Activated T-helper 2 cell treated with anti-CD3 and anti-CD28 coated beads, Interferon-gamma antibody, Interleukin-2, Interleukin-4, amounts not matched to agents 10 μg/mL and 5 μg/mL and 100 μg/mL, durations not matched to agents 14 hours and 24 hours and 36 hours (primary cell): ENCODE measurements around the gene AMH. TPM values are rescaled to one million over a fixed set of nuclear protein-coding genes. Genes with fewer than 3 reads are reported as not detected.

Experiments used
- DNase-seq: peaks from one replicate; pipeline ENCODE4 v3.0.0; 2021; ENCODE audit warnings: low spot score
- H3K27ac Mint-ChIP-seq: one replicate; pipeline ENCODE4 v1.8.0; 2021; ENCODE audit warnings: mixed read lengths
- H3K27me3 Mint-ChIP-seq: one replicate; pipeline ENCODE4 v1.8.0; 2021; ENCODE audit warnings: low read depth, mixed read lengths
- H3K36me3 Mint-ChIP-seq: one replicate; pipeline ENCODE4 v1.8.0; 2021; ENCODE audit warnings: low read depth, mixed read lengths
- H3K4me1 Mint-ChIP-seq: one replicate; pipeline ENCODE4 v1.8.0; 2021; ENCODE audit warnings: low read depth, mixed read lengths
- H3K4me3 Mint-ChIP-seq: one replicate; pipeline ENCODE4 v1.8.0; 2021; ENCODE audit warnings: low read depth, mild to moderate bottlenecking, moderate library complexity, mixed read lengths
- H3K9me3 Mint-ChIP-seq: one replicate; pipeline ENCODE4 v1.8.0; 2021; ENCODE audit warnings: mixed read lengths
- intact Hi-C: fragments of 100-400 bp; cut with micrococcal nuclease; formaldehyde crosslinking; loops from one replicate; pipeline ENCODE4 v1.15.1; 2023
- total RNA-seq: library from RNA; stranded (reverse); gene quantifications from 2 replicates; pipeline ENCODE4 v1.2.3, GENCODE V29; 2022

AMH gene
- total RNA-seq, 1 donor from 2014 or later, result 4.3 TPM

GRCh38 chr19:2287585-2288337 is 38.6 kb downstream of the AMH start:
- Mint-ChIP-seq H3K4me3 (no peak overlapping the region), H3K27ac (no peak overlapping the region), H3K36me3 (peaks cover 13% of the 10 kb centered on the region), H3K9me3 (no peaks in the 10 kb centered on the region), H3K4me1 (peaks cover 15% of the 10 kb centered on the region), H3K27me3 (peaks cover 4% of the 10 kb centered on the region)
- DNase-seq, result no peak
- intact Hi-C loops, result no loop called here

- peak overlapping the region; percentile 62 for H3K27ac Mint-ChIP-seq
- no peak for DNase-seq
- peaks cover 2% of the 10 kb centered on the region for H3K27me3 Mint-ChIP-seq
- intact Hi-C loops, result no loop called here
- peaks cover 15% of the 10 kb centered on the region for H3K4me1 Mint-ChIP-seq
- no peaks in the 10 kb centered on the region for H3K9me3 Mint-ChIP-seq
- H3K36me3 Mint-ChIP-seq, result peaks cover 16% of the 10 kb centered on the region
- H3K4me3 Mint-ChIP-seq, result peak overlapping the region; percentile 85
Observed at GRCh38 chr19:2288338-2288817, 39.3 kb downstream of the AMH start.

- H3K27ac Mint-ChIP-seq, result peak overlapping the region; percentile 80
- peaks cover 17% of the 10 kb centered on the region for H3K4me1 Mint-ChIP-seq
- H3K27me3 Mint-ChIP-seq, result peaks cover 2% of the 10 kb centered on the region
- intact Hi-C loops, result no loop called here
- peaks cover 19% of the 10 kb centered on the region for H3K36me3 Mint-ChIP-seq
- peak overlapping the region; percentile 85 for H3K4me3 Mint-ChIP-seq
- no peak for DNase-seq
- H3K9me3 Mint-ChIP-seq, result no peaks in the 10 kb centered on the region
Observed at GRCh38 chr19:2288818-2289713, 39.9 kb downstream of the AMH start.

- H3K27ac Mint-ChIP-seq, result peak overlapping the region; percentile 80
- peaks cover 19% of the 10 kb centered on the region for H3K36me3 Mint-ChIP-seq
- intact Hi-C loops, result no loop called here
Observed at GRCh38 chr19:2289714-2290435, 40.8 kb downstream of the AMH start.

GRCh38 chr19:2290441-2291184 is 41.5 kb downstream of the AMH start:
- Mint-ChIP-seq H3K27ac (no peak overlapping the region), H3K4me1 (peaks cover 17% of the 10 kb centered on the region)

More at GRCh38 chr19:2289714-2290435, 40.8 kb downstream of the AMH start:
- peaks cover 2% of the 10 kb centered on the region for H3K27me3 Mint-ChIP-seq
- no peaks in the 10 kb centered on the region for H3K9me3 Mint-ChIP-seq
- peaks cover 17% of the 10 kb centered on the region for H3K4me1 Mint-ChIP-seq
- H3K4me3 Mint-ChIP-seq, result peak overlapping the region; percentile 85
- DNase-seq, result peak; percentile 75

GRCh38 chr19:2291185-2291751 is 42.1 kb downstream of the AMH start:
- H3K27me3 Mint-ChIP-seq, result peaks cover 2% of the 10 kb centered on the region
- intact Hi-C loops, result no loop called here
- no peaks in the 10 kb centered on the region for H3K9me3 Mint-ChIP-seq
- no peak for DNase-seq
- peak overlapping the region; percentile 65 for H3K4me3 Mint-ChIP-seq
- H3K36me3 Mint-ChIP-seq, result peaks cover 19% of the 10 kb centered on the region
- peaks cover 17% of the 10 kb centered on the region for H3K4me1 Mint-ChIP-seq
- H3K27ac Mint-ChIP-seq, result no peak overlapping the region

More at GRCh38 chr19:2290441-2291184, 41.5 kb downstream of the AMH start:
- Mint-ChIP-seq H3K4me3 (peak overlapping the region; percentile 65), H3K27me3 (peaks cover 2% of the 10 kb centered on the region), H3K36me3 (peaks cover 19% of the 10 kb centered on the region), H3K9me3 (no peaks in the 10 kb centered on the region)
- intact Hi-C loops, result no loop called here
- DNase-seq, result peak; percentile 29

GRCh38 chr19:2294687-2295335 is 45.7 kb downstream of the AMH start:
- DNase-seq, result no peak
- Mint-ChIP-seq H3K27me3 (no peaks in the 10 kb centered on the region), H3K36me3 (peaks cover 15% of the 10 kb centered on the region), H3K4me1 (peaks cover 2% of the 10 kb centered on the region), H3K9me3 (no peaks in the 10 kb centered on the region), H3K4me3 (no peak overlapping the region), H3K27ac (no peak overlapping the region)
- intact Hi-C loops, result no loop called here

- no peak for DNase-seq
- intact Hi-C loops, result no loop called here
- Mint-ChIP-seq H3K9me3 (no peaks in the 10 kb centered on the region), H3K36me3 (peaks cover 10% of the 10 kb centered on the region), H3K4me3 (no peak overlapping the region), H3K27me3 (peaks cover 5% of the 10 kb centered on the region), H3K27ac (no peak overlapping the region), H3K4me1 (peaks cover 2% of the 10 kb centered on the region)
Observed at GRCh38 chr19:2296141-2296540, 47.0 kb downstream of the AMH start.

GRCh38 chr19:2300533-2300932 is 51.4 kb downstream of the AMH start:
- Mint-ChIP-seq H3K9me3 (no peaks in the 10 kb centered on the region), H3K27me3 (peaks cover 36% of the 10 kb centered on the region)

More at GRCh38 chr19:2300533-2300932, 51.4 kb downstream of the AMH start:
- no peak for DNase-seq
- intact Hi-C loops, result no loop called here
- no peak overlapping the region for H3K27ac Mint-ChIP-seq
- H3K4me1 Mint-ChIP-seq, result peaks cover 4% of the 10 kb centered on the region
- H3K36me3 Mint-ChIP-seq, result no peaks in the 10 kb centered on the region
- H3K4me3 Mint-ChIP-seq, result no peak overlapping the region
